Transverse colon (tissue), 1 donor: ENCODE results near the gene KLHL36.

Experiments
- EP300 ChIP-seq: sonication (generic); formaldehyde crosslinking; IDR thresholded peaks from one replicate; pipeline ENCODE4 v1.6.1; 2017; ENCODE audit warnings: antibody characterized with exemption, low read depth
- POLR2A ChIP-seq: fragments of 450-650 bp; IDR thresholded peaks from one replicate; pipeline ENCODE4 v1.6.1; 2016; ENCODE audit warnings: antibody characterized with exemption, mild to moderate bottlenecking, moderate library complexity

- TF ChIP-seq EP300, result no peak
- no peak for TF ChIP-seq POLR2A
Measured at GRCh38 chr16:84614968-84615813, 33.1 kb upstream of the KLHL36 start.
